ENCODE measurements around the gene KCNQ5.
"Not testable (repeated sequence)": the region's sequence is repeated elsewhere in the genome, so short reads cannot be mapped to it uniquely, and the experiment has no call there.

Gene KCNQ5

DNA sequence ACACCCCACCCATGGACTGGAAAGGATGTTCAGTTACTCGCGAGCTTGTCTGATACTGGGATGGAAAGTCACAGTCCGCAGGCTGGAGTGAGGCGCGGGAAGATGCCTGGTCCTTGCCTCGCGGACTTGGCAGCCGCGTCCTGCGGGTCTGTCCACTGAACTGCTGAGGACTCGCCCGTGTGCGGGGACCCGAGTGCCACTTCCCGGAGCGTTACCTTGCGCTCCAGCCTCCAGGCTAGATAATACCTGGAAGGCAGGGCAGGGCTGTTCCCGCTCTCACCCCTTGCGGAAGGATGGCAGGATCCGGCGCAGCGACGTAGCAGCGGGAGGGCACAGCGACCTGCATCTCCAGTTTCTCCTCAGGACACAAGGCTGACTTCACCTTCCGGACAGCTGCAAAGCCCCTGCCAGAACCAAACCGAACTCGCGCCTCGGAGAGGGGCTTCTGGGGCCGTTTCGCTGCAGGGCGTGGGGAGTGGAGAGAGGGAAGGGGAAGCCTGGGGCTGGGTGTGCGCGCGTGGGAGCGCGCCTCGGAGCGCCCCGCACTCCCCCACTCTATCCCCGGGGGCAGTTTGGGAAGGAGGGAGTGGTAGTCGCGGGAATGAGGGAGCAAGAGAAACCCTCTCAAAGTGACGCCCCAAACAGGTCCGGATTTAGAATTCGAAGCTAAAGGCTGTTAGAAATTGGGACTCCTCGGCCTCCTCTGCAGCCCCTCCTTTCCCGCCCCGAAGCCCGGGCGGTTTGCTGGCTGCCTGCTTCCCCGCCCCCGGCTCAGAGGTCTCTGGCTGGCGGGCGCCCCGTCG, at the start of gene KCNQ5:
Gene KCNQ5, plus strand, starts transcription at position 774 of the 803 bp plus-strand sequence.
- DNase-seq (ENCODE audit: low spot score): no peak

DNA sequence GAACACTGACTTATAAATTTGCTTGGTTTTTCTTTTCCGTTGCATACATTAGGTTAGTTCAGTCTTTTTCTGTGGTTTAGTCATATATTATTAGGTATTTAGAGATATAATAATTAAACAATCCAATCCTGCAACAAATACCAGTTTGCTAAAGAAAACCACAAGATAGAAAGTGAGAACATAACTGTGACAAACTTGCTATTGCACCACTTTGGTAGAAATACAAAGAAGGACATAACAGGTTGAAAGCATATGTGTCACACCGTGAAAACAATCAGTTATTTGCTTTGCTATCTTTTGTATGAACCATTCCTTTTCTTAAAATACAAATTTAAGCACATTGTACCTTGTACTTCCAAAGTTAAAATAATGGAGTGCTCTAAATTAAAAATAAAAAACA, 42.0 kb upstream of the KCNQ5 start:
- DNase-seq (ENCODE audit: low spot score): no peak

DNA sequence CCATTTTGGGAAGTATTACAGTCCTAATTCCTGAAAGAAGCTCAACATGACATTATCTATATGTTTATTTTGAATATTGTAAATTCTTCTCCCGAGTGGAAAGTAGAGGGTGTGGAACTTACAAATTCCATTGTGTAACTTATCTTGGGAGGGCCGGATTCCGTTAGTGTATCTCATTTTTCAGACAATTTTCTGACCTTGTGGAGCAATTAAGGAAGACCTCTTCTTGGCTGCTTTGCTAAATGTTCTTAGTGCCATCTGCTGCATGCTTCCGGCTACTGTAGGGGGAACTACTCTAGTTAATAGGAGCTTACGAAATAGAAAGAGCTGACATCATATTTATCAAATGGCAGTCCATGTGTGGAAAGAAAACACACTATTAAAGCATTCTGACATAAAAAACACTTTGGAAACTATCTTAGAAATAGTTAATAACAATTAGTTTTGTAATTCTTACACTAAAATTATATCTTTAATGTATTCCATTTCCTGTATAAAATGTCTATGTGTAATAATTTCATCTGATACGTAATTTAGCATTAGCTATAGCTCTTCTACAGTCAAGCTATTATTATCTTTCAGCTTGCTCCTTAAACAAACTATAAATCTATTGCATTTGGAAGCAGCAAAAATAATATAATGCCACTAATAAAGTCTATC, 41.5 kb upstream of the KCNQ5 start:
- DNase-seq (ENCODE audit: low spot score): no peak

DNA sequence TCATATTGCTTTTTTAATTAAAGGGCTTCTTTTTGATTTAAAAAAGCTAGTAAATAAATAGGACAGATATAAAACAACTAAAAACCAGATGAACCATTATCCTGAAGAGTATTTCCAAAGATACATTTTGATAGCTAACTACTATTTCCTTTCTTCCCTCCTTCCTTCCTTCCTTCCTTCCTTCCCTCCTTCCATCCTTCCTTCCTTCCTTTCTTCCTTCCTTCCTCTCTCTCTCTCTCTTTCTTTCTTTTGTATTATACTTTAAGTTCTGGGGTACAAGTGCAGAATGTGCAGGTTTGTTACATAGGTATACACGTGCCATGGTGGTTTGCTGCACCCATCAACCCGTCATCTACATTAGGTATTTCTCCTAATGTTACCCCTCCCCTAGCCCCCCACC, 40.9 kb upstream of the KCNQ5 start:
- not testable (repeated sequence) for DNase-seq (ENCODE audit: low spot score)

DNA sequence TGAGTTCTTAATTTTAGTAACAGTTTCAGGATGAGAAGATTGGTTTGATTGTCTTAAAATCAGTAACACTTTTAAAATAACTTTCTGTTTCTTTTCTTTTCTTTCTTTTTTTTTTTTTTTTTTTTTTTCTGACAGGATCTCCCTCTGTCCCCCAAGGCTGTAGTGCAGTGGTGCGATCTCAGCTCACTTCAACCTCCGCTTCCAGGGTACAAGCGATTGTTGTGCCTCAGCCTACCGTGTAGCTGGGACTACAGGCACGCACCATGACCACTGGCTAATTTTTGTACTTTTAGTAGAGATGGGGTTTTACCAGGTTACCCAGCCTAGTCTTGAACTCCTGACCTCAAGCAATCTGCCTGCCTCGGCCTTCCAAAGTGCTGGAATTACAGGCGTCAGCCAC, 33.7 kb upstream of the KCNQ5 start:
- no peak for DNase-seq (ENCODE audit: low spot score)

DNA sequence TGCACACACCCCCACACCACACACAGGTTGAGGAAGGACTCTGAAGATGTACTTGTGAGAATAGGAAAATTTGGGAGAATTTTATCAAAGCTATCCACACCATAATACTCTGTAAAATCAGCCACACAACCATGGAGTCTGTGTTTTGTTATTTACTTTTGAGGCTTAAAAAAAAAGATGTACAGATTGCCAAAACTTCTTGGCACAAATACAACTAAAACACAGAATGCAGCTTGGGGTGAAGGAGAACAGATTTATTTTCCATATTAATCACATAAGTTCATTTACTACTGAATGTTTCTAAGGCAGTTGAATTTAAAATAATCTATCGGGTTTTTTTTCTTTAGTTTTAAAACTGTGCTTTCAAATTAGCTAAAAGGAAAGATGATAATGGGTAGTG, 32.8 kb upstream of the KCNQ5 start:
- no peak for DNase-seq (ENCODE audit: low spot score)

DNA sequence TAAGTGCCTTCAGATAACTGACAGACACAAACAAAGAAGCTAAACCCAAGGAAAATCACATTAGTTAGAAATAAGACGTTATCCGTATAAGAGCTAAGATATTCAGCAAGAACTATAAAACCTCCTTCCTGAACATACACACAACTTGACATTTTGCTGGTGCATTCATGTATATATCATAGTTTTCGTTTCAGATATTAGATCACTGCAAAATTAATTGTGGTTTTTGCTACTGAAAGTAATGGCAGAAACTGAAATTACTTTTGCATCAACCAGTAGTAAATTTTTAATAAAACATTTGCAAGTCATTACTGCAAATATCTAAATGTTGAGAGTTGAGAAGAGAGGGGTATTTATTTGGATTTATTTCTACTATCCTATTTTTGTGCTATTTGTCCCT, 26.1 kb upstream of the KCNQ5 start:
- no peak for DNase-seq (ENCODE audit: low spot score)

DNA sequence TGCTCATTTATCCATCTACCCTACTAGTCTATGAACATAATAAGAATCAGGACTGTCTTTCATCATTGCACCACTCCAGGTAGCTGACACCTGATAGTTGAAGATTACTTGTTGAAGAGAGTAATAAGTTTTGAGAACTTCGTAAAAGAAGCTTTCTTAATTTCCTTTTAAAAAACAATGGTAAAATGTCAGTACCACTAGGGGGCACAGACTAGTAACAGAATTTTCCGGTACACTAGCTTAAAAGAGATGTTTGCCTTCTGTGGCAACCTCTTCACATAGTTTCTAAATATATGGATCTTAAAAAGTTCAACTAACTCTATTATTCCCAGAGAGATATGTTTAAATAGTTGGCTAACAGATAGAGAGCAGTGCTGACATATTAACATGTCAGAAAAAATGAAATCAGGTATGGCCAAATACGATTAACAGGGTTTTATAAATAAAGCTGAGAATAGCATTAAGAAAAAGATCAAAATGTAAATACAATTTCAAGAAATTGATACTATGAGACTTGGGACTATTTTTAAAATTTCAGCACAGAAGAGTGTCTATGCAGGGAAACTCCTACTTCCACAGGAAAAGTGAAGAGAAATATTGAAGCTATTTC, 5.4 kb upstream of the KCNQ5 start:
- no peak for DNase-seq (ENCODE audit: low spot score)

DNA sequence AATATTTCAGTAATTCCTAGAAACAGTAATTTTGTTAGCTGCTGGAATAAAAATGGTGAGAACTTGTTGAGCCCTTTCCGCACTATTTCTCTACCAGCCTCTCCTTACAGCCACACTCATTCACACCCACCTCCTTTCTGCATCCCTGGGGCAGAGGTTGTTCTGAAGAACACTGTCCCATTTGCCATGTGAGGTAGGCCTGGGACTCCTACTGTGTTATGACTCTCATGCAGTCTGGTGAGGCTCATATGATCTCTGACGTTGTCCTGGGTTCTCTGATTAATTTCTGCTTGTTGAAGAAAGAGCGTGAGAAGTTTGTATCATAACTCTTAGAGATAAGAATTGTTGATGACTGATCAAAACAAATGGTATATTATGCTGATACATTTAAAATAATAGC, 4.1 kb upstream of the KCNQ5 start:
- no peak for DNase-seq (ENCODE audit: low spot score)

DNA sequence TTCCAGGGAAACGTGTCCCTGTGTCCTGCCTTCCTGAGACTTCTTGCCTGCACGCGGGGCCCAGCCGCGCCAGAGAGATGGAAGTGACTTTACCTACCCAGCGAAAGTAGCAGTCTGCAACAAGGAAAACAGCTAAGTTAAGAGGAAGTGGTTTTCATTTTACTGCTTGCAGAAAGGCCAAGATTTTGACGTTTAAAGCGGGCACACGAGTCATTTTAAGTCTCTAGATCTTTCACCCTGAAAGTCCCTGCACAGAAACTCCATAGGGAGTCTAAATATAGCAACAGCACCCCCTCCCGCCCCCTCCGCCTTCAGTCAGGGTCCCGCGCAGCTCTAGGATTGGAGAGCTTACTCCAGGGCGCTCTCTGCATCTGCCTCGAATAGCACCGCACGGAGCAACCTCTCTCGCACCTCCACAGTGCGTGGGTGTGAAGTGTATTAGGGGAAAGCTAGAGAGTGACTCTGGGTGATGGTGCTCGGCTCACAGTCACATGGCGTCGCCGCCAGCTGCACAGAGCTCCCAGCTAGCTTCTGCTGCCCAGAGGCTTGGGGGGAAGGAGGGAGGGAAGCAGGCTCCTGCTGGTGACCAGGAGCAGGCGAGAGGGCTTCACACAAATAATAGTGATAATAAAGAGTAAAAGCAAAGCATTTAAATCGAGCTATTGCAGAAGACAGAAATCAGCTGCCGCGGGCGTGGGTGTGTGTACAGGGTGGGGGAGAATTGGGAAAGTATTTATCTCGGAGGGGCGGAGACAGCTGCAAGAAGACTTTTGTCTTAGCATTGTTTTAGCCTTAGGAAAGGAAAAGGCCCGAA, 1.8 kb upstream of the KCNQ5 start:
- DNase-seq (ENCODE audit: low spot score): no peak

DNA sequence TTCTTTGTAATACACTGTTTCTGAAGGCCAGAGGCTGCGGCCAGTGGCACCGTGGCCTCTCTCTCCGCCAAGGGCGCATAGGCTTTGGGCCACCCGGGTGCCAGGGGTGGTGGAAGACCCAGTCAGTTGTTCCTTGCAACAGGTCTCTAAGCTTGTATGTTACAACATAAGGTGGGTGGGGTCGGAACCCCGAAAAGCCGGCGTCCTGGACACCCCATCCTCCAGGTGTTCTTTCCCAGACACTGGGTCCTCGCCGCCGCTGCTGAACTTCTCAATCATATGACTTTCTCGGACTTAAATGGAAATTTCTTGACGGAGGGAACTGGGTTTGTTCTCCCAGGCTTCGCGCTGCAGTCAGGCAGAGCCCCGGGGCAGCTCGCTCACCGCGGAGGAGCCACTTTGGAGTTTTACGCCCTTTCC, 983 bp upstream of the KCNQ5 start:
- no peak for DNase-seq (ENCODE audit: low spot score)

DNA sequence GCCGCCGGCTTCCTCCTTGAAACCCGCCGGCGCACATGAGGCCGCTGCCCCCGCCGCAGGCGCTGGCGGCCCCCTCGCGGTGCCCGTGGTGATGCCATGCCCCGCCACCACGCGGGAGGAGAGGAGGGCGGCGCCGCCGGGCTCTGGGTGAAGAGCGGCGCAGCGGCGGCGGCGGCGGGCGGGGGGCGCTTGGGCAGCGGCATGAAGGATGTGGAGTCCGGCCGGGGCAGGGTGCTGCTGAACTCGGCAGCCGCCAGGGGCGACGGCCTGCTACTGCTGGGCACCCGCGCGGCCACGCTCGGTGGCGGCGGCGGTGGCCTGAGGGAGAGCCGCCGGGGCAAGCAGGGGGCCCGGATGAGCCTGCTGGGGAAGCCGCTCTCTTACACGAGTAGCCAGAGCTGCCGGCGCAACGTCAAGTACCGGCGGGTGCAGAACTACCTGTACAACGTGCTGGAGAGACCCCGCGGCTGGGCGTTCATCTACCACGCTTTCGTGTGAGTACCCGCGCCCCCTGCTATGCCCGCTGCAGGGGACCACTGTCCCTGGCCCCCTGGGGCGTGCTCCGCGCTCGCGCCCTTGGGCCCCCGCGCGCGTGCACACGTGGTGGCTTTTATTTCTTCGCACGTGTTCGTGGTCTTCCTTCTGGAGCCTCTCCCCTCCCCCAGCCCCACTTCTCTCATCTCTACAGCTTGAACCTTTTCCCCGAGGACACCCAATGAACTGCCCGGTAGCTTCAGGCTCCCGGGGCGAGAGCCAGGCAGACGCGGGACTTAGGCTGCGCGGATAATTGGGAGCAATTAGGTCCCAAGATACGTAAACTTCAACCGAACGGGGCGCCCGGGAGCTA, 453 bp downstream of the KCNQ5 start:
- DNase-seq (ENCODE audit: low spot score): no peak

DNA sequence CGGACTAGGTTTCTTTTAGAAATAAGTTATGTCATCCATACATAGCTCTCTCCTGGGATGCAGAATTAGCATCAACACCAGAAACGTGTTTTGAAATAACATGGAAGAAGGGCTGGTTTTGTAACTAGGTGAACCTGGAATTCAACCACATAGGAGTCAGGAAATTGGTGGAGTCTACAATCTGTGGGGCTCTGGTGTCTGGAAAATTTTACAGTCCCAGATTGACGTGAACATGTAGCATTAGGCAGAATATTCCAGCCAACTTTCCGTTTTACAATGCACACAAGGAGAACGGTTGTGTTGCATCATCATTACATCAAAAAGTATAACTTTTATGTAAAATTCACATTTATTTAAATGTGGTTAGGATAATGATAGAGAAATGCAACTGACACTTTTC, 1.9 kb downstream of the KCNQ5 start:
- no peak for DNase-seq (ENCODE audit: low spot score)

DNA sequence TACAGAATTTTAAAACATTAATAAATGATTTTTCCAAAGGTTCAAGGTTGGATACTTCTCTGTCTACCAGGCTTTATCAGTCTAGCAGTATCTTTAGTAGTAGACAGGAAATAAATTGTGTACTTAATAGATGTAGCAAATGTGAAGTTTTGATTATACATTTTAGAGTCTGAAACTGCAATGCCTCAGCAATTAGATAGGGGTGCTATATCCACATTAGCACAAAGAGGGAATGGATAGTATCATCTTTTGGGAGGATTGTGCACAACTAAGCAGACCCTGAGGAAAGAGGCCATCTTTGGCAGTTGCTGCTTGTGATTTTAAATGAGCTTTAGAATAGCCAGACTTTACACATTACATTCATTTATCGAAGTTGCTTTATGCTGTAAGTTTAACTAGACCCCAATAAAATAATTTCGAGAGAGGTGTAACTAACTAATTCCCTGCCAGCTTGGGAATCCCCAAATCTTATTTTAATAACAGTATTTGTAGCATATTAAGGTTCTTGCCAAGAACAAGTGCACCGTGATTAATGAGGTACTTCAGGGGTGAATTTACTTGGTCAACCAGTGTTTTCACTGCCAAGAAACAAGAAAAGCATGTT, 2.8 kb downstream of the KCNQ5 start:
- peak; percentile 11 for DNase-seq (ENCODE audit: low spot score)

DNA sequence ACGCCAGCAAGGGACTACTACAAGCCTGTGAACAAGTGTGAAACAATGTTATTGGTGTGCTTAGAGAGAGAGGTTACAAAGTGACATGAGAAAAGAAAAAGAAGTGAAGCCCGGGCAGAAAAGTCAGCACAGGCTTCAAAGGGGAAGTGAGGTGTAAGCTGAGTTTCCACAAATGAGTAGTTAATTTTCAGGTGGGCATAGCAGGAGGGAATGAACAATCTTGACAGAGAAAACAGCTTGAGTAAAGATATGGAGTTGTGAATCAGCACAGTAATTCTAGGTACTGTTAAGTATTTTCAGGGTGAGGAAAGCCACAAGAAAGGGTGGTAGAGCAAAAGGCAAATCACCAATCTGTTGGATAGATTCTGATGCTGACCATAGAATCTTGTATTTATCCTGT, 4.3 kb downstream of the KCNQ5 start:
- DNase-seq (ENCODE audit: low spot score): no peak

DNA sequence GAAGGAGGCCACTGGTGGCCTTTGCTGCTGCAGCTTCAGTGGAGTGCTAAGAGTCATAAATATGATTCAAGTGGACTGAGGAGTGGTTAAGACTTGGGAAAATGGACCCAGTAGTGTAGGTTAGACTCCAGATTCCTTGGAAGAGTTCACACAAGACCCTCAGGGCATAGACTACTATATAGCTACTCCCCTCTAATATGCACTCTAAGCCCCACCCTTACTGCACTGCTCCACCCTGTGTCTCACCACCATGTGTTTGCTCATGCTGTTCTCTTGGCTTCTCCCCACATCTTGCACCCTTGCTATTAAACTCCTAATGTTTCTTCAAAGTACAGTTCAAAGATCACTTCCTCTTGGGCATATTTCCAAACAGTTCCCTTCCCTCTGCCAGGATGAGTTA, 5.7 kb downstream of the KCNQ5 start:
- DNase-seq (ENCODE audit: low spot score): no peak

DNA sequence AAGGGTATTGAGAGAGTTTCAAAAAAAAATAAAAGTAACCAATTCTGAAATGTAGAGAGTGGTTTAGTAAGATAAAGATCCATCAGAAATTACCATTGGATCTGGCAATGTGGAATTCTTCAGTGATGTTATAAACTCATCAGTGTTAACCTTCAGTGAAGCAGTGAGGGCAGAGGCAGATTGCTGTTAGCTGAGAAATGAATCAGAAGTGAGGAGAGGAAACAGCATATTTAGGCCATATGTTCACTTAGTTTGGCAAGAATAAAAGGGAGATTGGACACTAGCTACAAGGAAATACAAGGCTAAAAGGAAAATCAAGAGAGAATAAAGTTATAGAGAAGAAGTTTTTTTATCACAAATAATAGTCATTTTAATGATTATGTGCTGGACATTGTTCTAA, 9.6 kb downstream of the KCNQ5 start:
- no peak for DNase-seq (ENCODE audit: low spot score)

DNA sequence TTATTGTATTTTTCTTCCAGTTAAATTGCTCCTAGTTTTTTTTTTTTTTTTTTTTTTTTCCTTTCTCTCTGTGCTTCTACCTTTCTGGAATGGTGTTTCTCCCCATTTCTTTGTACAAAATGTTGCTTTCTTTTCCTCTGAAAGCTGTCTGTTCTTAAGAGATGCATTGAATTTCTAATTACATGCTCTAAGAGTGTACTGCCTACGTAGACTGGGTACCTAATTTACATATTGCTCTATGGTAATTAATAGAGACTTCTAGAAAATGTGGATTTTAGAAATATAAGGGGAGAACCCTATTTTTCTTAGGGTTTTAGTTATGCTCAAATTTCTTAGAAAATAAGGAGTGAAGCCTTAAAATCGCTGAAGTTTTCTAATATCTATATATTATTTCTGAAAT, 13.8 kb downstream of the KCNQ5 start:
- no peak for DNase-seq (ENCODE audit: low spot score)

DNA sequence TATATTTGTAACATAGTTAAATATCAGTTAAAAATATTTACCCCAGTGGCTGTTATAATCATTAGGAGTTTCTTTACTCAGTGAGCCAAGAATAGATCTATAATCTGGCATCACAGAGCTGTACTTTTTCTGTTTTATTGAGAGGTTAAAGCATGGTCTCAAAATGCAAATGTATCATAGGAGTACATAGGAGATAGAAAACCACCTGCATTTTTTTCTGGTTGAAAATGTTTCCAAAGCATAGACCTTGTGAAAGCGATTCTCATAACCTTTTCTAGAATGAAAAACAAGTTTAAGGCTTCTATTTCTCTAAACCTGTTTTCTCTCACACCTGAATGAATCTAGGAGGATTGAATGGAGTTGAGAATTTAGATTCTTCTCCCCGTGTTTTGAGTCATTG, 14.4 kb downstream of the KCNQ5 start:
- DNase-seq (ENCODE audit: low spot score): no peak

DNA sequence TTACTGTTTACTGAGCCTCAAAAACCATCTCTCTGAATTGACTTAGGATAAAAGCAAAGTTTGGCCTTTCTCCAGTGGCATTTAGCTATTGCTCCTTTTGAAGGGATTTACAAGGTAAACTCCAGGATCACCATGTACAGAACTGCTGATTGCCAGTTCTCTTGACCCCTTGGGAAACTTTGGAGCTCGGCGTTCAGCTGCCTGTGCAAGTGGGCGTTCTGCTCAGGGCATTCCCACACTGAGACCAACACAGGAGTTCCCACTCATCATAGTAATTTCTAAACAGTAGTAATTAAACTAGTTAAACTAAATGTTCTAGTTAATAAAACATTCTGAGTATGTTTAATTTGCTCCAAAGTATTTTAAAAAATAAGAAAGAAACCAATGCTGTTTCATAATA, 14.9 kb downstream of the KCNQ5 start:
- no peak for DNase-seq (ENCODE audit: low spot score)

DNA sequence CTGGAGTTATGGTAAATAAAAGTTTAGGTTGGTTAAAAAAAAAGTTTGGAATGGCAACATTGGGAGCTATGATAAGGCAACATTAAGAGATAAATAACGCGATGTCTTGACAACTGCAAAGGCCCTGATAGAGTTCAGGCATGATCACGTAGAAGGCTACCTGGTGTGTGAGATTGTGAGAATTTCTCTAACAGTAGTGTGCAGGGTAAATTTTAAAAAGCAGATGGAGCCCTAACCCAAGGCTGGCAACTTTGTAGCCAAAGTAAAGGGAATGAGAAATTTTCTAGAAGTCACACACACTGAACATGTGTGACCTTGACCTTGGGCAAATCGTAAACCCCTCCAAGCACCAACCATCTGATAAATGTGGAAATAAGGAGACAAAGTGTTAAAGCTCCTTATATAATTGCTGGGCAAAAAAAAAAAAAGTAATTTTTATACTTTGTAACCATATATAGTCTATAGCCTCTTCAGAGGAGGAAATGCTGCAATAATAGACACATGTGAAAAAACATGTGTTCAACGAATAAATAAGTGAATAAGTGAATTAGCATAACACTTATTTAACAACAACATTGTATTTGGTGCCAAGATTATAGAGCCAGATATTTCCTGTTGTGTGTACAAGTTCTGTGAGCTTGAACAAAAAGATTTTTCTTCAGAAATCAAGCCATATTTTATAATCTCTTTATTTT, 18.2 kb downstream of the KCNQ5 start:
- DNase-seq (ENCODE audit: low spot score): no peak

Data from kidney capillary endothelial cell (primary cell).